Measurements from ENCODE around the gene RBBP6.
"Not testable (repeated sequence)": the region's sequence is repeated elsewhere in the genome, so short reads cannot be mapped to it uniquely, and the experiment has no call there.

Gene RBBP6

GRCh38 chr16:24539295-24539849, at the start of gene RBBP6:
Gene RBBP6 (plus strand): TSS chr16:24539566. CDS start chr16:24540627, 1,061 bp downstream.
- DNase-seq (ENCODE audit: low spot score), result peak; percentile 98

GRCh38 chr16:24490866-24491265, 48.5 kb upstream of the RBBP6 start:
- DNase-seq (ENCODE audit: low spot score), result no peak

DNA sequence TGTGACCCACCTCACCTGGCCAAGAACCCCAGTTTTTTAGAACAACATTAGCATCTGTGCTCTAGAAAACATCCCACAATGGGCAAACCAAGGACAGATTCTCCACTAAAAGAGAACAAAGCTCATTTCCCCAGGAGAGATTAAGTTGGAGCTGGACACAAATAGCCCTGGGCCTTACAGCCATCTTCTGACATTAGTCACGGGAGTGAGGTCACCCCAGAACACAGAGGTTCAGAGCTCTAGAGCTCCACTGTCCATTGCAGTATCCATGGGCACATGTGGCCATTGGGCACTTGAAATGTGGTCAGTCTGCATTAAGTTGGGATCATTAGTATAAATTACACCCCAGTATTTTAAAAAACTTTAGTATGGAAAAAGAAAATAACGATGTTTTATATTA, 47.6 kb upstream of the RBBP6 start:
- DNase-seq (ENCODE audit: low spot score), result no peak

DNA sequence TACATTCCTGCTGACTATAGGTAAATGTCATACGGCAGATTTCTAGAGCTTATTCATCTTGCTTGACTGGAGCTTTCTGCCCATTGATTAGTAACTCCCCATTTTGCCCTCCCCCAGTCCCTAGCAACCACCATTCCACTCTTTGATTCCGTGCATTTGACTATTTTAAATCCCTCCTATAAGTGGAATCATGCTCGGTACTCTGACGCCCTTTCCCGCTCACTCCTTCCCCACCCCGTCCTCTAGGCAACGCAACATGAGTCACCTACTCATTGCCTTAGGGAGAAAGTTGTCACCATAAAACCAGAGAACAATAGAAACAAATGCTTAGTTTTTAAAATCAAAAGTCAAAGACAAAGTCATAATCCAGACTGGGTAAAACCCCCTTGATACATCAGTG, 45.5 kb upstream of the RBBP6 start:
- DNase-seq (ENCODE audit: low spot score), result no peak

- not testable (repeated sequence) for DNase-seq (ENCODE audit: low spot score)
These were observed 44.2 kb upstream of the RBBP6 start for GRCh38 chr16:24495207-24495606.

- DNase-seq (ENCODE audit: low spot score), result no peak
These were observed 41.9 kb upstream of the RBBP6 start for GRCh38 chr16:24497440-24497839.

- DNase-seq (ENCODE audit: low spot score), result peak; percentile 85
These were observed 40.1 kb upstream of the RBBP6 start for GRCh38 chr16:24499193-24499814.

DNA sequence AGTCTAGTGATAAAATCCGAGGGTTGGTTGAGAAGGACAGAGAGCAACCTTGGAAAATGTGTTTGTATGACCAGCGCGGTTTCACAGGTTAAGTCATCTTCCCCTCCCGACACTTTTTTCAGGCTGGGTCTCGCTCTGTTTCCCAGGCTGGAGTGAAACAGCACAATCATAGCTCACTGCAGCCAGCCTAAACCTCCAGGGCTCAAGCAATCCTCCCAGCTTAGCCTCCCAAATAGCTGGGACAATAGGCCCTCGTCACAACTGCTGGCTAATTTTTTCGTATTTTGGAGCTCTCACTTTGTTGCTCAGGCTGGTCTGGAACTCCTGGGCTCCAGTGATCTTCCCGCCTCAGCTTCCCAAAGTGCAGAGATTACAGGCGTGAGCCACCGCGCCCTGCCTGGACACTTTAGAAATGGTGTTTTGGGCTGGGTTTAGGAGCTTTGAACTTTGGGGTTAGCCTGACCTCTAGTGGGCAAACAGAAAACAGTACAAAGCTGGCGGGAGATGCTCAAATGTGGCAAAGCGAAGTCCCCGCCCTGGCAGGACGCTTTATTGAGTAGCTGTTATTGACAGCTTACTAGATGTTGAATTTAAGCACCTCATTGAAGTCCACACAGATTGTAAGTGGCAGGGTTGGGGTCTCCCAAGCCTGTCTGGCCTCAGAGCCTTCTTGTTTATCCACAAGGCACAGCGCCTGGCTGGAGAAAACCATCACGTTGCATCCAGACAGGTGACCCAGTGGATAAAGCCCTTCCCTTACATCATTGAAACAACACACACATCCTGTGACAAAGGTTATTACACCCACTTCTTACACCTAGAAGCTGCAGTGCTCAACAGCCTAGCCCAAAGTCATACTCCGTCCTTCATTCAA, 34.7 kb upstream of the RBBP6 start:
- DNase-seq (ENCODE audit: low spot score), result peak; percentile 76

GRCh38 chr16:24505959-24506358, 33.4 kb upstream of the RBBP6 start:
- DNase-seq (ENCODE audit: low spot score), result no peak

DNA sequence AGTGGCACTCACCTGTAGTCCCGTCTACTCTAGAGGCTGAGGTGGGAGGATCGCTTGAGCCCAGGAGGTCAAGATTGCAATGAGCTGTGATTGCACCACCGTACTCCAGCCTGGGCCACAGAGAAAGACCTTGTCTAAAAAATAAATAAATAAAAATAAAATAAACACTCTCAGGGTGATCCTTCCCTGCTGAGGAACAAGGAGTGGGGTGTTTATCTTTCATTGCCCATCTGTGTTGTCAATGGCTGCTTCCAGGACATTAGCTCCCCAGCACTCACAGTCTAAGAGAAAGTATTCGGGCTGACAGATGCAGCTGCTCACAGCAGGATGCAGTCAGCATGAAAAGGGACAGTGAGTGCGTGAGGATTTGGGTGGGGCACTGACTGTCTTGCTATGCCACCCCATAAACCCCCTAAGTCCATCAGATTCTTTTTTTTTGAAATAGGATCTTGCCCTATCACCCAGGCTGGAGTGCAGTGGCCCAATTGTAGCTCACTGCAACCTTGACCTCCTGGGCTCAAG, 31.3 kb upstream of the RBBP6 start:
- no peak for DNase-seq (ENCODE audit: low spot score)

DNA sequence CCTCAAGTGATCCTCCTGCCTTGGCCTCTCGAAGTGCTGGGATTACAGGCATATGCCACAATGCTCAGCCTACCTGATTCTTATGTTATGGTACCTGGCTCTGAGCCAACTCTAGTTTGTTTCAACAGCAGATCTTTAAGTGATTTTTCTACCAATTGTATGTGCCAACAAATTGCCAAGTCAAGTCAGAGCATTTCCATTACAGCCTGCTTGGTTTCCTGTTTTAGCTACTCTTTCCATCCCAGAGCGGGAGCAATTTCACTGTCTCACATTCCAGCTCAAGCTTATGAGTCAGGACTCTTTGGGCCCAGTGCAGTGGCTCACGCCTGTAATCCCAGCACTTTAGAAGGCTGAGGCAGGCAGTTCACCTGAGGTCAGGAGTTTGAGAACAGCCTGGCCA, 30.8 kb upstream of the RBBP6 start:
- no peak for DNase-seq (ENCODE audit: low spot score)

- DNase-seq (ENCODE audit: low spot score), result no peak
These were observed 29.8 kb upstream of the RBBP6 start for GRCh38 chr16:24509536-24509935.

GRCh38 chr16:24511174-24511573, 28.2 kb upstream of the RBBP6 start:
- no peak for DNase-seq (ENCODE audit: low spot score)

DNA sequence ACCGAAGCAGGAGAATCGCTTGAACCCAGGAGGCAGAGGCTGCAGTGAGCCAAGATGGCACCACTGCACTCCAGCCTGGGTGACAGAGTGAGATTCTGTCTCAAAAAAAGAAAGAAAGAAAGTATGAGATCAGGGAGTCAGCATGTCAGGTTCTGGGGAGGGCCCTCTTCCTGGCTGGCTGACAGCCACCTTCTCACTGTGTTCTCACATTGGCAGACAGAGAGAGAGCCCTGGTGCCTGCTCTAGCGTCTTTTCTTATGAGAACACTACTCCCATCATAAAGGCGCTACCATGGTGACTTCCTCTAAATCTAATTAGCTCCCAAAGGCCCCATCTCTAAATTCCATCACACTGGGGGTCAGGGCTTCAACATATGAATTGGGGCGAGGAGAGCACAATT, 27.6 kb upstream of the RBBP6 start:
- no peak for DNase-seq (ENCODE audit: low spot score)

GRCh38 chr16:24514096-24514495, 25.3 kb upstream of the RBBP6 start:
- DNase-seq (ENCODE audit: low spot score), result no peak

- no peak for DNase-seq (ENCODE audit: low spot score)
These were observed 24.2 kb upstream of the RBBP6 start for GRCh38 chr16:24515186-24515585.

DNA sequence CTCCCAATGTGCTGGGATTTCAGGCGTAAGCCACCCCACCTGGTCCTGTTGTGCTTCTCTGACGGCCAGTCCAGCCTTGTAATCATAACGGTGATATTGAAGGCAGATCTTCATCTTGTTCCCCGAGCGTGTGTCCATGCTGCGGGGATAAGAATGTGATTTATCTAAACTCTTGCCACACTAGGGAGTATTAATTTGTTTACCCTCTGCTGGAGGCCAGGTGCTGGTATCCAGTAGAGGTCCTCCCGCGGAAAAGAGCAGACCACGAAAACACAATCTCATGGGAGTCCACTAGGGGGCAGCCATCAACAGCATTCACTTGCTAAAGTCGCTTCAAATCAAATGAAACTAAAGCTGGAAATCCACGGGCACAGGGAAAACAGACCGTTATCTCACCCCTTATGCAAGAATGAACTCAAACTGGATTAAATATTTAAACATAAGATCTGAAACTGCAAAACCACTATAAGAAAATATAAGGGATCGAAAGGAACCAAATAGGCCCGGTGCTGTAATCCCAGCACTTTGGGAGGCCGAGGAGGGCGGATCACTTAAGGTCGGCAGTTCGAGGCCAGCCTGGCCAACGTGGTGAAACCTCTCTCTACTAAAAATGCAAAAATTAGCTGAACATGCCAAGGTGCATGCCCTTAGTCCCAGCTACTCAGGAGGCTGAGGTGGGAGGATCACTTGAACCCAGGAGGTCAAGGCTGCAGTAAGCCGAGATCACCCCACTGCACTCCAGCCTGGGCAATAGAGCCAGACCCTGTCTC, 22.3 kb upstream of the RBBP6 start:
- peak; percentile 70 for DNase-seq (ENCODE audit: low spot score)

- DNase-seq (ENCODE audit: low spot score), result no peak
These were observed 20.9 kb upstream of the RBBP6 start for GRCh38 chr16:24518498-24518897.

DNA sequence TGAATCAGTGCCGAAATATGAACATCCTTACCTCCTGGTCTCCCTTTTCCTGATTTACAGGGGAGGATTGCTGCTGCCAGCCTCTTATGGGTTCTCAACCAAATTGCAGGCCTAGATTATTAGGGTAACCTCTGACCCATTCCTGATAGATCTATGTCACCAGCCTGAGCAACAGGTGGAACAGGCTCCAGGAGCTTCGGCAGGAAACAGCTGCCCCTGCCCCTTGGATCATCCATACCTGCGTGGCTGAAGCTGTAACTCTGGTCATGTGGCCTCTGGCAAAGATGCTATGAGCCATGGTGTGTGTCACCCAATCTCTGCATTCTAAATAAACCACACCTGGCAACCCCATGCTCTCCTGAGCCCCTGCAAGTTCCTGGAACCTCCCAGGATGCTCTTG, 18.4 kb upstream of the RBBP6 start:
- no peak for DNase-seq (ENCODE audit: low spot score)

DNA sequence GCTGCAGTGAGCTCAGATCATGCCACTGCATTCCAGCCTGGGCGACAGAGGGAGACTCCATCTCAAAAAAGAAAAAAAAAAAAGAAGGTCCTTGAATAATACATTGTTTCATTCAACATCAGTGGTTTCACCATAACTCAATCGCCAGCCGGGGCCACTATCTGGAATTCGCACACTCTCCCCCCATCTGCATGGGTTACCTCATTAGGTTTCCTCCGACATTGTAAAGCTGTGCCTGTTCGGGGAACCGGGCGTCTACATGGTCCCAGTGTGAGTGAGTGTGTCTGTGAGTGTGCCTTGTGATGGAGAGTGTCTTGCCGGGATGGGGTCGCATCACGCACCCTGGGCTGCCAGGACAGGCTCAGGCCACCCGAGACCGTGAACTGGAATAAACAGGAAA, 16.6 kb upstream of the RBBP6 start:
- no peak for DNase-seq (ENCODE audit: low spot score)

DNA sequence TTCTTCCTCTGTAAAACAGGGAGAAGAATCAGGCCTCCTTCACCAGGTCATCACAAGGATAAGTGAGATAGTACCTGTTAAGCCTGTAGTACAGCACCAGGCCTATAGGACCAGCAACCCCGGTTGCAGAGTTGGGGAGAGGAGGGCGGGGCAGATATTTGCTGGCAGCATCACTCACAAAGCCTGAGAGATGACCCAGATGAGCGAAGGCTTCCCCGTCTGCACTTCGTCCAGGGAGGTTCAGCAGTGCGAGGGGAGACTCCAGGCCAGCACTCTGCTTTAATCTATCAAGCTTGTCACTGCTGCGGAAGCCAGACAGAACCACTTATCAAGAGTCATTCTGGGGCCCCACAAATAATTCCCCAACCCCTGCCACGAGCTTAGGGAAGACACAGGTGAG, 15.8 kb upstream of the RBBP6 start:
- no peak for DNase-seq (ENCODE audit: low spot score)
